Epithelial cell of esophagus (primary cell): ENCODE results near the gene ACOX1.
"Not testable (repeated sequence)": the region's sequence is repeated elsewhere in the genome, so short reads cannot be mapped to it uniquely, and the experiment has no call there.

Source experiments
- DNase-seq: peaks from one replicate; pipeline ENCODE4 v3.0.0; 2010; ENCODE audit warnings: low read depth
- H3K4me3 ChIP-seq: 2 replicates; pipeline ENCODE4 v1.5.1; 2011; ENCODE audit warnings: mild to moderate bottlenecking, low read length, control low read depth
- CTCF ChIP-seq: IDR thresholded peaks from 2 replicates; pipeline ENCODE4 v1.5.1; 2011; ENCODE audit warnings: low read depth, mild to moderate bottlenecking, low read length, control low read depth, inconsistent platforms; ENCODE audit not compliant: insufficient read depth; ENCODE audit errors: missing control alignments

ACOX1 gene

GRCh38 chr17:75981019-75981615, 2.2 kb upstream of the ACOX1 start:
- no peak for TF ChIP-seq CTCF
- no peak overlapping the region for H3K4me3 ChIP-seq
- no peak for DNase-seq

- no peak for DNase-seq
- H3K4me3 ChIP-seq = peak overlapping the region; percentile 91
- no peak for TF ChIP-seq CTCF
Measured at GRCh38 chr17:75980188-75981018, 1.4 kb upstream of the ACOX1 start.

DNA sequence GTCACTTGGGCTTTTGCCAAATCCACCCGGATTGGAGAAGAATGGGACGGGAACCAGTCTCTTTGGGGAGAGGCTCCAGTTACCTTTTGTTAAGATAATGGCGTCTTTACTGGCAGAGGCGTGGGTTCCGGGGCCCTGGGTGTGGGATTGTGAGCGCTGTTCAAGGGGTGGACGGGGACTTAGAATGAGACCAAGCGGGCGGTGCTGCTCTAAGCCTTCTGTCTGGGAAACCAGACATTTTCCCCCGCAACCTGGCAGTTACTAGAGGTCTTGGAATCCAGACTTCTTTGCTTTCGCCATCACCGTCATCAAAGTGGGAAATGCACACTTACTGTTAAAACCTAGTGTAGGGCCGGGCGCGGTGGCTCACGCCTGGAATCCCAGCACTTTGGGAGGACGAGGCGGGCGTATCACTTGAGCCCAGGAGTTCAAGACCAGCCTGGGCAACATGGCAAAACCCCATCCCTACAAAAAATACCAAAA, 780 bp upstream of the ACOX1 start:
- peak; percentile 66 for DNase-seq
- TF ChIP-seq CTCF = no peak
- peak overlapping the region; percentile 91 for H3K4me3 ChIP-seq

DNA sequence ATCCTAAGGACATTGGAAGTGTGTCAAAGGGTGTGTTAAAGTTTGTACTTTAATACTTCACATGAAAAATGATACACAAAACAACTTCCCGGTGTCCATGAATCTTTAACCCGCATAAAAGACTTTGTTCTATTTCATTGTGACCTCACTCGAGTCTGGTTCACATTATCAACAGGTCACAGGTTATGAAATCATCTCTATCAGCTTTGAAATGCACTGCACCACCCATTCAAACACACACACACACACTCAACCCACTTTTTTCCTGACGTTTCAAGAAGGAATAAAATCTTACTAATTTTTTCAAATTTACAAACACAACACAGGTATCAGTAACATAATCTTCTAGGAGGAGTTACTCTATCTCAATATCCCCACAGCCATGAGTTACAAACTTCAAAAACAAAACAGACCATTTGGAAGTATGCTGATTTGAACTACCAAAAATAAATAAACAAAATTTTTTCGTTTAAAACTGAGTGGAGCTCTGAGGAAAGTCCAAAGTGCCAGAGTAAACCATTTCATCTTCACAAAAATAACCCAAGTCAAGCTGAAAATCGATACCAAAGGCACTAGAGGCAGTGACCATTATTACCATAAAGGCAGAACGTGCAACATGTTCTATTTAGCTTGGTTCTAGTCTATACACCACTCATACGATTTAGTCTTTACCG, 2.7 kb downstream of the ACOX1 start:
- H3K4me3 ChIP-seq = peak overlapping the region; percentile 19
- no peak for TF ChIP-seq CTCF
- DNase-seq = no peak

DNA sequence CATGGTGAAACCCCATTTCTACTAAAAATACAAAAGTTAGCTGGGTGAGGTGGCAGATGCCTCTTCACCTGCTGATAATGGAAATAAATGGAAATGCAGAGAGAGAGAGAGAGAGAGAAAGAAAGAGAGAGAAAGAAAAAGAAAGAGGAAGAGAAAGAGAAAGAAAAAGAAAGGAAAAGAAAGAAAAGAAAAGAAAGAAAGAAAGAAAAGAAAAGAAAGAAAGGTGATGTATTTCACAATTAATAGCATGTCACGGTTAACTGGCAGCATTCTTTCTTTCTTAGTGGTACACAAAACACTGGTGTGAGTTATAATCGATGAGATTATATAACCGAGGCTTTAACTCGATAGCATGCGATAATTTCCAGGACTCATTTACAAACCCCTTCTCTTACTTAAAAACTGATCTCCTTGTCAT, 3.2 kb downstream of the ACOX1 start:
- no peak for TF ChIP-seq CTCF
- no peak for DNase-seq
- peak overlapping the region; percentile 19 for H3K4me3 ChIP-seq

DNA sequence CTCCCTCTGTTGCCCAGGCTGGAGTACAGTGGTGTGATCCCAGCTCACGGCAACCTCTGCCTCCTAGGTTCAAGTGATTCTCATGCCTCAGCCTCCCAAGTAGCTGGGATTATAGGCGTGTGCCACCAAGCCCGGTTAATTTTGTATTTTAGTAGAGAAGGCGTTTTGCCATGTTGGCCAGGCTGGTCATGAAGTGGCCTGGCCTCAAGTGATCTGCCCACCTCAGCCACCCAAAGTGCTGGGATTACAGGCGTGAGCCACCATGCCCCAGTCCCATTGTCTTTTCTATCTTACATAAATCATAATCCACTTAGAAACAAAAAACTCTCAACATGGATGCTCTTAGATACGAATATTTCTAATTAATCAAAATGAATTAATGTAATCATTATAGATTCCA, 3.8 kb downstream of the ACOX1 start:
- H3K4me3 ChIP-seq, DNase-seq: not testable (repeated sequence)

DNA sequence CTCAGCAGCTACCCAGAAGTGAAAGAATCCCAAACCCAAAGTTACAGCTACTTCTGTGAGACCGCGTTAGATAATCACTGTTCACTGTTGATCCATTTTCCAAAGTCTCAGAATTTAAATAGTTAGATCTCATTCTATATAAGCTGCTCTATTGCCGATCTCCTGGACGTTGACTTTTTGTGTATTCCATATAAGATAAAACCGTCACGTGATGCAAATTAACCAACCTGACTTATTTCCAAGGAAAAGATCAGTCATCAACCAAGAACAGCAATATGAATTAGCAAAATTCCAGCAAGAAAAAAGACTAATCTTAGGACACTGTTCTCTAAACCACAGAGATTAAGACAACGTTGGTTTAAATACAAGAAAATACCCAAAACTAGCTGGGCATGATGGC, 8.3 kb downstream of the ACOX1 start:
- no peak for TF ChIP-seq CTCF

More for the DNA sequence above, 8.3 kb downstream of the ACOX1 start:
- no peak overlapping the region for H3K4me3 ChIP-seq
- no peak for DNase-seq
